Hematopoietic multipotent progenitor cell treated with erythropoietin and hydrocortisone succinate and interleukin-3 and kit ligand, for 17 days (in vitro differentiated cells): ENCODE measurements around the gene ADAMTS2.
"Not testable (repeated sequence)": the region's sequence is repeated elsewhere in the genome, so short reads cannot be mapped to it uniquely, and the experiment has no call there.

Experiments used
- DNase-seq: peaks from one replicate; pipeline ENCODE4 v3.0.0-alpha.2; 2015; ENCODE audit warnings: low spot score

The ADAMTS2 gene

GRCh38 chr5:179296150-179296821 lies 49.0 kb downstream of the ADAMTS2 start:
- DNase-seq: no peak

- no peak for DNase-seq
Measured at GRCh38 chr5:179295778-179296149, 49.5 kb downstream of the ADAMTS2 start.

GRCh38 chr5:179294891-179295777 lies 50.1 kb downstream of the ADAMTS2 start:
- no peak for DNase-seq

- DNase-seq: no peak
Measured at GRCh38 chr5:179294131-179294780, 51.0 kb downstream of the ADAMTS2 start.

GRCh38 chr5:179292681-179293635 lies 52.3 kb downstream of the ADAMTS2 start:
- DNase-seq: no peak

- DNase-seq: no peak
Measured at GRCh38 chr5:179292202-179292601, 53.1 kb downstream of the ADAMTS2 start.

GRCh38 chr5:179290681-179291540 lies 54.4 kb downstream of the ADAMTS2 start:
- DNase-seq: no peak

- DNase-seq: no peak
Measured at GRCh38 chr5:179289756-179290385, 55.4 kb downstream of the ADAMTS2 start.

- DNase-seq: no peak
Measured at GRCh38 chr5:179288809-179289185, 56.5 kb downstream of the ADAMTS2 start.

- no peak for DNase-seq
Measured at GRCh38 chr5:179288101-179288808, 57.0 kb downstream of the ADAMTS2 start.

- no peak for DNase-seq
Measured at GRCh38 chr5:179287631-179288030, 57.6 kb downstream of the ADAMTS2 start.

- DNase-seq: no peak
Measured at GRCh38 chr5:179287071-179287470, 58.2 kb downstream of the ADAMTS2 start.

GRCh38 chr5:179285776-179286162 lies 59.5 kb downstream of the ADAMTS2 start:
- not testable (repeated sequence) for DNase-seq

- no peak for DNase-seq
Measured at GRCh38 chr5:179284751-179285631, 60.3 kb downstream of the ADAMTS2 start.

GRCh38 chr5:179283908-179284307 lies 61.4 kb downstream of the ADAMTS2 start:
- DNase-seq: not testable (repeated sequence)

- no peak for DNase-seq
Measured at GRCh38 chr5:179281694-179282093, 63.6 kb downstream of the ADAMTS2 start.

- DNase-seq: no peak
Measured at GRCh38 chr5:179280095-179280490, 65.2 kb downstream of the ADAMTS2 start.

- DNase-seq: no peak
Measured at GRCh38 chr5:179279347-179280094, 65.7 kb downstream of the ADAMTS2 start.
